ENCODE data around the gene GALNT7. TPM values are rescaled to one million over a fixed set of nuclear protein-coding genes. Genes with fewer than 3 reads are reported as not detected.
"Not testable (repeated sequence)": the region's sequence is repeated elsewhere in the genome, so short reads cannot be mapped to it uniquely, and the experiment has no call there.

The GALNT7 gene, protein sequence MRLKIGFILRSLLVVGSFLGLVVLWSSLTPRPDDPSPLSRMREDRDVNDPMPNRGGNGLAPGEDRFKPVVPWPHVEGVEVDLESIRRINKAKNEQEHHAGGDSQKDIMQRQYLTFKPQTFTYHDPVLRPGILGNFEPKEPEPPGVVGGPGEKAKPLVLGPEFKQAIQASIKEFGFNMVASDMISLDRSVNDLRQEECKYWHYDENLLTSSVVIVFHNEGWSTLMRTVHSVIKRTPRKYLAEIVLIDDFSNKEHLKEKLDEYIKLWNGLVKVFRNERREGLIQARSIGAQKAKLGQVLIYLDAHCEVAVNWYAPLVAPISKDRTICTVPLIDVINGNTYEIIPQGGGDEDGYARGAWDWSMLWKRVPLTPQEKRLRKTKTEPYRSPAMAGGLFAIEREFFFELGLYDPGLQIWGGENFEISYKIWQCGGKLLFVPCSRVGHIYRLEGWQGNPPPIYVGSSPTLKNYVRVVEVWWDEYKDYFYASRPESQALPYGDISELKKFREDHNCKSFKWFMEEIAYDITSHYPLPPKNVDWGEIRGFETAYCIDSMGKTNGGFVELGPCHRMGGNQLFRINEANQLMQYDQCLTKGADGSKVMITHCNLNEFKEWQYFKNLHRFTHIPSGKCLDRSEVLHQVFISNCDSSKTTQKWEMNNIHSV
- total RNA-seq: 10 to 100 TPM; 17.5 to 18.7 TPM
- polyA plus RNA-seq: 1 to 10 TPM; 5.6 to 8.6 (median 6.8) TPM
- 11.3 to 26.0 (median 19.8) reads per million in 6 experiments for total RNA-seq

DNA sequence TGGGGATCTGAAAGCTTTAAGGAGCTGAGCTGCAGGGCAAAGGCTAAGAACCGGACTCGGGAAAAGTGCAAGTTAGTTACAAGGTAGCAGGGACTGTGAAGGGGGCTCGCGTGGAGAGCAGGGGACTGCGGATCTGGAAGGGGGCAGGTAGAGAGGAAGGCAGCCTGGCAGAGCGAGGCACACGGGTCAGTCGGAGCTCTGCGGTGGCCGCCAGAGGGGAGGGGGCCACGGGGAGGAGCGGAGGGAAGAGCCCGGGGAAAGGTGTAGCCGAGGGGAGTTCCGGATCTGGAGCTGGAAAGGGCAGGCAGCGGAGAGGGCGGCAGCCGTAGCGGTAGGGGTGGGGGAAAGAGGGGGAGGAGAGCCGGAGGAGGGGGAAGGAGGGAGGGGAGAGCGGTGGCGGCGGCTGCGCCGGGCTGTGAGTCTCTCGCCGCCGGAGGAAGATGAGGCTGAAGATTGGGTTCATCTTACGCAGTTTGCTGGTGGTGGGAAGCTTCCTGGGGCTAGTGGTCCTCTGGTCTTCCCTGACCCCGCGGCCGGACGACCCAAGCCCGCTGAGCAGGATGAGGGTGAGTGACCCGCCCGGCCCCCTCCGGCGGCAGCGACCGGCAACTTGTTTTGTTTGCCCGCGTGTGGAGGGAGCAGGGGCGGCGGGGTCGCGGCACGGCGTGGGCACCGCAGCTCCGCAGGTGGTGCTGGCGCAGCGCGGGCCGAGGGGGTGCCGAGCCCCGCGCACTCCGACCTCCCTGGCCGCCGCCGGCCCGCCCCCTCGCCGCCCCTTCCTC, at the start of gene GALNT7:
Gene GALNT7 (plus strand): TSS at position 416 of the 782 bp plus-strand sequence. CDS start 25 bp downstream, at position 441.
- H3K4me1 Mint-ChIP-seq: peaks cover 28 to 63% (median 54%) of the 10 kb centered on the region in 4 donors
- POLR2A ChIA-PET: interaction anchor here (0.6 to 3.0 kb wide), 5 partner anchors 55 to 201 kb away, joined by 3 to 23 read pairs (median 4); partner anchors contain the start of genes HMGB2 and SAP30
- DNase-seq: peak; percentile 30 to 79 (median 54)
- H3K4me3 Mint-ChIP-seq: peak within 1 kb of the TSS; percentile 95 to 100 (median 98)
- no peaks in the 10 kb centered on the region for H3K27me3 Mint-ChIP-seq
- peak within 1 kb of the TSS; percentile 85 to 96 (median 94) for H3K27ac Mint-ChIP-seq
- H3K9me3 Mint-ChIP-seq: no peaks in the 10 kb centered on the region
- ATAC-seq: peak; percentile 61 to 64
- H3K36me3 Mint-ChIP-seq: no peaks in the 10 kb centered on the region

DNA sequence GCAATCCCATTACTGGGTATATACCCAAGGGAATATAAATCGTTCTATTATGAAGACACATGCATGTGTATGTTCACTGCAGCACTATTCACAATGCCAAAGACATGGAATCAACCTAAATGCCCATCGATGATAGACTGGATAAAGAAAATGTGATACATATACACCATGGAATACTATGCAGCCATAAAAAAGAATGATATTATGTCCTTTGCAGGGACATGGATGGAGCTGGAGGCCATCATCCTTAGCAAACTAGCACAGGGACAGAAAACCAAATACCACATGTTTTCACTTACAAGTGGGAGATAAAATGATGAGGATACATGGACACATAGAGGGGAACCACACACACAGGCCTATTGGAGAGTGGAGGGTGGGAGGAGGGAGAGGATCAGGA, 49.8 kb upstream of the GALNT7 start:
- H3K27me3 Mint-ChIP-seq, H3K4me1 Mint-ChIP-seq, DNase-seq, ATAC-seq, H3K36me3 Mint-ChIP-seq, POLR2A ChIA-PET, H3K4me3 Mint-ChIP-seq, H3K9me3 Mint-ChIP-seq, H3K27ac Mint-ChIP-seq: not testable (repeated sequence)

DNA sequence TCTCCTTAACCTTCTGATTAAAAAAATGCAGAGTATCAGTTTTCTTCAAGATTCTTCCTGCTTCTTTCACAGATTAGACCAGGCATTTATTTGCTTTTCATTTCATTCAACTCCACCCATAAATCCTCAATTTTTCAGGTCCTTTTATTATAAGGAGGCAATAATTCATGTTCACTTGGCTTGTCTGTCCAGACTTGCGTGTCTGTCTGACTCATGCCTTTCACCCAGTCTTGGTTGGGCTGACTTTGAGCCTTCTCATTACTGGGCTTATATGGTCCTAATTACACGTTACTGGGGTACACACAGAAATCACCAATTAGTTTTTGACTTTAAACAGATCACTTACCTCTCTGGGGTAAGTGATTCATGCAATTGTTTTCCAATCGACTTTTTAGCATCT, 48.8 kb upstream of the GALNT7 start:
- H3K27me3 Mint-ChIP-seq: no peaks in the 10 kb centered on the region
- H3K4me3 Mint-ChIP-seq: no peak overlapping the region
- POLR2A ChIA-PET: no interaction called here
- peaks cover 0 to 1% (median 0%) of the 10 kb centered on the region in 3 donors for H3K36me3 Mint-ChIP-seq
- H3K9me3 Mint-ChIP-seq: peaks cover 0 to 4% (median 0%) of the 10 kb centered on the region in 9 donors
- ATAC-seq (no peak), DNase-seq (no peak)
- H3K4me1 Mint-ChIP-seq: peaks cover 0 to 6% (median 4%) of the 10 kb centered on the region in 4 donors
- H3K27ac Mint-ChIP-seq: no peak overlapping the region

DNA sequence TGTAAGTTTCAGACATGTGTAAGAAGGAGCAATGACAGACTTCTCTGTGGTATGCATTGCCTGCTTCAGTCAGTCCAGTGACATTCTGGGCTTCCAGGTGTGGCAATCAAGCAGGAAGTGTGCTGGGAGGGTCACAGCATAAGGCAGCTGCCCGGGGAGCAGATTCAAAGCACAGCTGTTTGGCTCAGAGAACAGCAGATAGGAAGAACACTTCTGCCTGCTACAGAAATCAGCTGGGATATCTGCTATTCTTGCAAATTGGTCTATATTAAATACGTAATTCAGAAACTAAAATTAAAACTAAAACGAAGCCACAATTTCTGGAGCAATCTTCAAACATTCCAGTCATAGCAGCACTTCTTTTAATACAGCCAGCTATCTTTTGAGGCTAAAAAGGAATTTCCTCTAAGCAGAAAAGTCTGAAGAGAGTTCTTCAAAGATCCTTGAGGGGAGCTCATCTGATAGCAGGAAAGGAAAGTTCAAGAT, 47.5 kb upstream of the GALNT7 start:
- POLR2A ChIA-PET: no interaction called here
- ATAC-seq (no peak), DNase-seq (no peak)
- H3K36me3 Mint-ChIP-seq: no peaks in the 10 kb centered on the region
- peak overlapping the region in 1 of 10 donors; percentile 12 for H3K27ac Mint-ChIP-seq
- H3K4me3 Mint-ChIP-seq: no peak overlapping the region
- peaks cover 0 to 4% (median 0%) of the 10 kb centered on the region in 5 donors for H3K27me3 Mint-ChIP-seq
- H3K4me1 Mint-ChIP-seq: peaks cover 0 to 6% (median 4%) of the 10 kb centered on the region in 4 donors
- peaks cover 0 to 4% (median 0%) of the 10 kb centered on the region in 9 donors for H3K9me3 Mint-ChIP-seq

DNA sequence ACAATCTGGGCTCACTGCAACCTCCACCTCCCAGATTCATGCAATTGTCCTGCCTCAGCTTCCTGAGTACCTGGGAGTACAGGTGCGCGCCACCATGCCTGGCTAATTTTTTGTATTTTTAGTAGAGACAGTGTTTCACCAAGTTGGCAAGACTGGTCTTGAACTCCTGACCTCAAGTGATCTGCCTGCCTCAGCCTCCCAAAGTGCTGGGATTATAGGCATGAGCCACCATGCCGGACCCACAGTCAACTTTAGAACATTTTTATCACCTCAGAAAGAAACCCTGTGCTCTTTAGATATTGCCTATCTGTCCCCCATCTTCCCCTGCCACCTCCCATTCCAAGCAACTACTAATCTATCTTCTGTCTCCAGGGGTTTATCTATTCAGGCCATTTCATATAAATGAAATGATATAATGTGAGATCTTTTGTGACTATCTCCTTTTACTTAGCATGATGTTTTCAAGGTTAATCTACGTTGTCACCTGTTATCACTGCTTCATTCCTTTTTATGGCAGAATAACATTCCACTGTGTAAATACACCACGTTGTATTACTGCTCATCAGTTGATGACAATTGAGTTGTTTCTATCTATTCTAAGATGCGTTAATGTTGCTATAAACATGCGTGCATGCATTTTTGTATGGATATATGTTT, 44.3 kb upstream of the GALNT7 start:
- POLR2A ChIA-PET: no interaction called here
- no peak overlapping the region for H3K27ac Mint-ChIP-seq
- no peaks in the 10 kb centered on the region for H3K9me3 Mint-ChIP-seq
- H3K27me3 Mint-ChIP-seq: peaks cover 0 to 4% (median 0%) of the 10 kb centered on the region in 5 donors
- H3K4me1 Mint-ChIP-seq: peaks cover 0 to 6% (median 4%) of the 10 kb centered on the region in 4 donors
- DNase-seq (no peak), ATAC-seq (no peak)
- H3K4me3 Mint-ChIP-seq: no peak overlapping the region
- H3K36me3 Mint-ChIP-seq: no peaks in the 10 kb centered on the region

DNA sequence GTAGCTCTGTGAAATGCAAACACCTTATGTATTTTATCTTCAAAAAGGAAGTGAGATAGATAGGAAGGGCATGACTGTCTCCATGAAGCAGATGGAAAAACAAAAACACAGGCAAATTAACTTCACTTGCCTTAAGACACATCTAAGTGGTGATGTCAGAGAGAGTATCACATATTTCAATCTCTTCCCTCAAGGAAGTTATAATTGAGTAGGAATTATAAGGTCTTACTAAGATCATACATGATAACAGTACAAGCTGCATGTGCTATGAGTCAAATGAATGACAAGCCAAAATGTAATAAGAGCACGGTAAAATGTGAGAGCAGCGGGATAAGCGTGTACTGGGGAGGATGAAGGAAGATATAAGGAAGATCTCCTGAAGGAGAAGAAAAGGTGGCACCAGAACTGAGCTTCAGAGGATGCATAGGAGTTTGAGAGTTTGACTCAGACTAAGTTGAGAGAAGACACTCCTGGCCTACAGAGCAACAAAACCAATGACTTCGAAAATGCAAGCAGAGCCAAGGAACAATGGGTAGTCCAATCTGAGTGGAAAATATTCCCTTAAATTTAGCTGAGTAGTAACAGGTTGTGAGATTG, 43.3 kb upstream of the GALNT7 start:
- ATAC-seq (no peak), DNase-seq (no peak)
- Mint-ChIP-seq H3K27me3 (peaks cover 0 to 4% (median 0%) of the 10 kb centered on the region in 5 donors), H3K27ac (no peak overlapping the region), H3K36me3 (no peaks in the 10 kb centered on the region), H3K9me3 (no peaks in the 10 kb centered on the region), H3K4me3 (no peak overlapping the region), H3K4me1 (peaks cover 0 to 6% (median 4%) of the 10 kb centered on the region in 4 donors)
- POLR2A ChIA-PET: interaction anchor here (0.5 kb wide), 1 partner anchor 22 kb away, joined by 3 read pairs; no protein-coding TSS in a partner anchor

DNA sequence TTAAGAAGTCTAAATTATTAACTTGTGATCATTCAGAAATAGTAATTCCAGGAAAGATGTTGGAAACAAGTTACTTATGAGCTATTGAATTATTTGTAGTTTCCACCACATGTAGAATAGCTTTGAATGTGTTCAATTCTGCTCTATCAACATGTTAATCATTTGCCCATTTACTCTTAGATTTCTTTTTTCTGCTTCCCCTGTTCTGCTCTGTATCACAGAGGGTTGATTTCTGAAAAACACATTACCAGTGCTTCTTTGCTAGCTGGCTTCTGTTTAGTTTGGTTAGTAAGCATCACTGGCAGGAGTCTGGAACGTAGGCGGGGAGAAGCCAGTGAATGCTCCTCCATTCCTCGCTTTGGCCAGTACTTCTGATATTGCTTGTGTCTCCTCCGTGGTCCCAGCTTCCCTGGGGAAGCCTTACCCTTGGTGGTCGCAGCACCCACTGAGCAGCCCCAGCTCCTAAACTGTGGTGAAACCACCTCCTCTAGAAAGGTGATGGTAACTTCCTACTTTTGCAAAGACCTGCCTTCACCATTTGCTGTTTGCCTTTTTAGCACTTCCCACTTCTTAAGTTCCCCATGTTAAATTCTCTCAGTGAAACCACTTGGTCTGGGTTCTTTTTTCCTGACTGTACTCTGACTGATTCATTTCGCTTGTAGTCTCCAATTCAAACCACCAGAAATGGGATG, 40.3 kb upstream of the GALNT7 start:
- peaks cover 0 to 4% (median 0%) of the 10 kb centered on the region in 5 donors for H3K27me3 Mint-ChIP-seq
- ATAC-seq (no peak), DNase-seq (no peak)
- POLR2A ChIA-PET: no interaction called here
- no peak overlapping the region for H3K27ac Mint-ChIP-seq
- no peaks in the 10 kb centered on the region for H3K4me1 Mint-ChIP-seq
- H3K36me3 Mint-ChIP-seq: no peaks in the 10 kb centered on the region
- H3K9me3 Mint-ChIP-seq: no peaks in the 10 kb centered on the region
- no peak overlapping the region for H3K4me3 Mint-ChIP-seq

DNA sequence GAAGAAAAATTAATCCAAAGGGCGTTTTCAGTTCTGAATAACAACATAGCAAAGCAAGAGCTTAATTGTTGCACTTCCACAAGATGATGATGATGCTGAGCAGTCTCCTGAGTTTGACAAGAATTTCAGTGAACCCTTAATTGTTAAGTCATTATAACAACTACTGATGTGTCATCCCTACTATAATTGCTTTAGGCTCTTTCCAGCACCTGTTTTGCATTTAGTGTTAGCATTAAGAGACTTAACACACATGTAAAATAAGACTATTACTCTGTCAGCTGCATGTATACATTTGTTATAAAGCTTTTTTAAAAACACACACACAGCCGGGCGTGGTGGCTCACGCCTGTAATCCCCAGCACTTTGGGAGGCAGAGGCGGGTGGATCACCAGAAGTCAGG, 37.9 kb upstream of the GALNT7 start:
- no peaks in the 10 kb centered on the region for H3K4me1 Mint-ChIP-seq
- POLR2A ChIA-PET: no interaction called here
- ATAC-seq: no peak

DNA sequence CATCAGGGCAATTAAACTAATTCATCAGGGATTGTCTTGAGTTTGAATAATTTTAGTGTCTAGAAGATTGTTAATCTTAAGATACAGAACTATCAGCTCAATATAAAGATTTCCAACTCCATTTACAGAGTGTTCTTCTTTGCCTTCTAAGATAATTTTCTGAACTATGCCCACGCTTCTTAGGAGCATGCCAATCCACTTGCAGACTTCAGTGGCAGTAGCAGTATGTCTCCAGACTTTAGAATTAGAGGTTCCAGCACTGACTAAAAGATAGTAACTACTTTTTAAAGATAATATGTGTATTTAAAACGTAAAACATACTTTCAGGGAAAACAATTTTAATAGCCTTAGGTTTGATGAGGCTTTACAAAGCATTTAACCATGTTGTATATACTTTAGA, 34.2 kb upstream of the GALNT7 start:
- no peak overlapping the region for H3K4me3 Mint-ChIP-seq
- H3K36me3 Mint-ChIP-seq: no peaks in the 10 kb centered on the region
- DNase-seq (no peak), ATAC-seq (no peak)
- no peaks in the 10 kb centered on the region for H3K4me1 Mint-ChIP-seq
- POLR2A ChIA-PET: no interaction called here
- H3K27ac Mint-ChIP-seq: no peak overlapping the region
- no peaks in the 10 kb centered on the region for H3K9me3 Mint-ChIP-seq
- H3K27me3 Mint-ChIP-seq: peaks cover 0 to 3% (median 0%) of the 10 kb centered on the region in 5 donors

More for the DNA sequence above, 37.9 kb upstream of the GALNT7 start:
- Mint-ChIP-seq H3K4me3 (no peak overlapping the region), H3K27me3 (peaks cover 0 to 3% (median 0%) of the 10 kb centered on the region in 5 donors), H3K36me3 (no peaks in the 10 kb centered on the region), H3K27ac (no peak overlapping the region), H3K9me3 (no peaks in the 10 kb centered on the region)
- DNase-seq: no peak

DNA sequence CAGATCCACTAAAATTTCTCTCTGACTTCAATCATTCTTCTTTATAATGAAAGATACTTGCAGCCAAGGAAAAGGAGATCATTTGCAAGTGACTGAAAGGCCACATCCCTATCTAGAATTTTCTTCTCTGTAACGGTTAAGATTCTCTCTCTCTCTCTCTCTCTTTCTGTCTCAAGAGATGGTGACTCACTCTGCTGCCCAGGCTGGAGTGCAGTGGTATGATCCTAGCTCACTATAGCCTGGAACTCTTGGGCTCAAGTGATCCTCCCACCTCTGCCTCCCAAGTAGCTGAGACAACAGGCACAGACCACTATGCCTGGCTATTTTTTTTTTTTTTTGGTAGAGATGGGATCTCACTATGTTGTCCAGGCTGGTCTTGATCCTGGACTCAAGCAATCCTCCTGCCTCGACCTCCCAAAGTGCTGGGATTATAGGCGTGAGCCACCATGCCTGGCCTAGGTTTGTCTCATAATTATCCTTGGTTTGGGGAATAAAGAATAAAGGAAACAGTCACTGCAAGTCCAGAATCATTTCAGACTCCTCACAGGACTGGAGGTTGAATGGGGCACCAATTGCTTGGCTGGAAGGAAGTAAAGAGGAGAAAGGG, 33.3 kb upstream of the GALNT7 start:
- ATAC-seq (no peak), DNase-seq (no peak)
- H3K9me3 Mint-ChIP-seq: no peaks in the 10 kb centered on the region
- peaks cover 0 to 3% (median 0%) of the 10 kb centered on the region in 5 donors for H3K27me3 Mint-ChIP-seq
- H3K4me1 Mint-ChIP-seq: no peaks in the 10 kb centered on the region
- H3K27ac Mint-ChIP-seq: no peak overlapping the region
- no peaks in the 10 kb centered on the region for H3K36me3 Mint-ChIP-seq
- POLR2A ChIA-PET: no interaction called here
- no peak overlapping the region for H3K4me3 Mint-ChIP-seq

DNA sequence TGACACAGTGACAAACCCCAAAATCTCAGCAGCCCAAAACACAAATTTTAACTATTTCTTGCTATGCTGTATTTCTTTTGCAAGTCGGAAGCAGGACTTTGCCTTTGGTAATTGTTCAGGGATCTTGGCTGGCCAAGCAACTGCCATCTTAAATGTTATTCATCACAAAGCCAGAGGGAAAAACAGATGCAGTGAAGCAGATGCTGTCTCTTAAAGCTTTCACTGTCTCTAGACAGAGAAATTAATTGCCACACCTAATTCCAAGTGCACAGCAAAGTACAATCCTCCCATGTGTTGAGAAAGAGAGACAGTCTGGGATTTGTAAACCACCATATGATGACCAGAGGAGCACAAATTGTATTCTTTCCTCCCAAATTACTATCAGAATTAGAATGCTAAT, 30.0 kb upstream of the GALNT7 start:
- Mint-ChIP-seq H3K36me3 (no peaks in the 10 kb centered on the region), H3K27me3 (peaks cover 0 to 4% (median 1%) of the 10 kb centered on the region in 5 donors), H3K9me3 (no peaks in the 10 kb centered on the region), H3K27ac (no peak overlapping the region), H3K4me3 (no peak overlapping the region), H3K4me1 (no peaks in the 10 kb centered on the region)
- ATAC-seq (no peak), DNase-seq (no peak)
- POLR2A ChIA-PET: no interaction called here
